BLaER1 (cell line): Measurements from ENCODE around the gene MPO.
A peak's percentile ranks its signal among the peaks of the same experiment; 100 is the strongest.

Source experiments
- H3K27ac ChIP-seq: shearing (Covaris generic); formaldehyde crosslinking; 2 replicates; pipeline ENCODE4 v1.8.1; 2022
- H3K27me3 ChIP-seq: shearing (Covaris generic); formaldehyde crosslinking; 2 replicates; pipeline ENCODE4 v1.8.1; 2022
- H3K36me3 ChIP-seq: shearing (Covaris generic); formaldehyde crosslinking; 2 replicates; pipeline ENCODE4 v1.8.1; 2022
- H3K4me1 ChIP-seq: shearing (Covaris generic); formaldehyde crosslinking; 2 replicates; pipeline ENCODE4 v1.8.1; 2022
- H3K4me2 ChIP-seq: shearing (Covaris generic); formaldehyde crosslinking; 2 replicates; pipeline ENCODE4 v1.8.1; 2022
- H3K4me3 ChIP-seq: shearing (Covaris generic); formaldehyde crosslinking; 2 replicates; pipeline ENCODE4 v1.8.1; 2022
- H3K9ac ChIP-seq: shearing (Covaris generic); formaldehyde crosslinking; 2 replicates; pipeline ENCODE4 v1.8.1; 2022
- H3K9me3 ChIP-seq: shearing (Covaris generic); formaldehyde crosslinking; 2 replicates; pipeline ENCODE4 v1.8.1; 2022
- H4K20me1 ChIP-seq: shearing (Covaris generic); formaldehyde crosslinking; 2 replicates; pipeline ENCODE4 v1.8.1; 2022
- Cebpa-rat ChIP-seq: shearing (Covaris generic); IDR thresholded peaks from 2 replicates; pipeline ENCODE4 v1.8.1; 2022

The MPO gene

GRCh38 chr17:58313815-58314705, 33.3 kb upstream of the MPO start:
- peaks cover 60% of the 10 kb centered on the region for H3K36me3 ChIP-seq
- no peaks in the 10 kb centered on the region for H3K9me3 ChIP-seq
- H3K27ac ChIP-seq, result peak overlapping the region; percentile 55
- TF ChIP-seq Cebpa-rat, result no peak
- H3K4me2 ChIP-seq, result peak overlapping the region; percentile 66
- peak overlapping the region; percentile 43; the same call in 1 of the 2 replicates for H3K9ac ChIP-seq
- no peaks in the 10 kb centered on the region for H4K20me1 ChIP-seq
- H3K27me3 ChIP-seq, result no peaks in the 10 kb centered on the region
- H3K4me1 ChIP-seq, result peaks cover 53% of the 10 kb centered on the region
- no peak overlapping the region for H3K4me3 ChIP-seq

GRCh38 chr17:58312829-58313228, 32.1 kb upstream of the MPO start:
- peaks cover 63% of the 10 kb centered on the region for H3K36me3 ChIP-seq
- no peak overlapping the region for H3K4me3 ChIP-seq
- H4K20me1 ChIP-seq, result no peaks in the 10 kb centered on the region
- no peaks in the 10 kb centered on the region for H3K9me3 ChIP-seq
- H3K27me3 ChIP-seq, result no peaks in the 10 kb centered on the region
- no peak overlapping the region for H3K4me2 ChIP-seq
- no peak overlapping the region; the same call in 1 of the 2 replicates for H3K27ac ChIP-seq
- no peak overlapping the region for H3K9ac ChIP-seq
- no peak for TF ChIP-seq Cebpa-rat
- peaks cover 41% of the 10 kb centered on the region for H3K4me1 ChIP-seq

- Histone ChIP-seq H3K27ac (no peak overlapping the region; the same call in 1 of the 2 replicates), H3K27me3 (no peaks in the 10 kb centered on the region), H4K20me1 (no peaks in the 10 kb centered on the region), H3K4me3 (no peak overlapping the region), H3K4me2 (no peak overlapping the region), H3K9me3 (no peaks in the 10 kb centered on the region), H3K9ac (no peak overlapping the region), H3K4me1 (peaks cover 34% of the 10 kb centered on the region), H3K36me3 (peaks cover 70% of the 10 kb centered on the region)
- TF ChIP-seq Cebpa-rat, result no peak
Observed at GRCh38 chr17:58312021-58312630, 31.4 kb upstream of the MPO start.

GRCh38 chr17:58311429-58311894, 30.7 kb upstream of the MPO start:
- peaks cover 28% of the 10 kb centered on the region for H3K4me1 ChIP-seq
- no peaks in the 10 kb centered on the region for H4K20me1 ChIP-seq
- no peak overlapping the region for H3K4me3 ChIP-seq
- H3K27me3 ChIP-seq, result no peaks in the 10 kb centered on the region
- no peak overlapping the region for H3K4me2 ChIP-seq
- no peak overlapping the region for H3K9ac ChIP-seq
- TF ChIP-seq Cebpa-rat, result no peak
- no peaks in the 10 kb centered on the region for H3K9me3 ChIP-seq
- peaks cover 73% of the 10 kb centered on the region for H3K36me3 ChIP-seq
- H3K27ac ChIP-seq, result no peak overlapping the region

- no peak overlapping the region for H3K27ac ChIP-seq
- H3K36me3 ChIP-seq, result peaks cover 73% of the 10 kb centered on the region
- no peaks in the 10 kb centered on the region for H4K20me1 ChIP-seq
- no peaks in the 10 kb centered on the region for H3K9me3 ChIP-seq
- no peak for TF ChIP-seq Cebpa-rat
- H3K4me2 ChIP-seq, result no peak overlapping the region
- no peak overlapping the region for H3K9ac ChIP-seq
- H3K4me1 ChIP-seq, result peaks cover 25% of the 10 kb centered on the region
- no peak overlapping the region for H3K4me3 ChIP-seq
- H3K27me3 ChIP-seq, result no peaks in the 10 kb centered on the region
Observed at GRCh38 chr17:58310511-58311428, 30.0 kb upstream of the MPO start.

- H3K27me3 ChIP-seq, result no peaks in the 10 kb centered on the region
- no peak overlapping the region for H3K27ac ChIP-seq
- no peak overlapping the region for H3K4me3 ChIP-seq
- no peak for TF ChIP-seq Cebpa-rat
- H3K9ac ChIP-seq, result no peak overlapping the region; the same call in 1 of the 2 replicates
- peaks cover 73% of the 10 kb centered on the region for H3K36me3 ChIP-seq
- H3K4me1 ChIP-seq, result peaks cover 20% of the 10 kb centered on the region
- no peaks in the 10 kb centered on the region for H3K9me3 ChIP-seq
- no peak overlapping the region for H3K4me2 ChIP-seq
- no peaks in the 10 kb centered on the region for H4K20me1 ChIP-seq
Observed at GRCh38 chr17:58309918-58310259, 29.2 kb upstream of the MPO start.

- Histone ChIP-seq H3K27me3 (no peaks in the 10 kb centered on the region), H3K9me3 (no peaks in the 10 kb centered on the region), H3K27ac (no peak overlapping the region; the same call in 1 of the 2 replicates), H3K4me2 (no peak overlapping the region), H3K4me3 (no peak overlapping the region), H3K9ac (no peak overlapping the region; the same call in 1 of the 2 replicates), H4K20me1 (no peaks in the 10 kb centered on the region), H3K36me3 (peaks cover 80% of the 10 kb centered on the region), H3K4me1 (peaks cover 20% of the 10 kb centered on the region)
- TF ChIP-seq Cebpa-rat, result no peak
Observed at GRCh38 chr17:58308985-58309917, 28.5 kb upstream of the MPO start.

GRCh38 chr17:58308173-58308984, 27.6 kb upstream of the MPO start:
- H3K4me2 ChIP-seq, result no peak overlapping the region
- H4K20me1 ChIP-seq, result no peaks in the 10 kb centered on the region
- peaks cover 83% of the 10 kb centered on the region for H3K36me3 ChIP-seq
- TF ChIP-seq Cebpa-rat, result no peak
- H3K9me3 ChIP-seq, result no peaks in the 10 kb centered on the region
- H3K4me3 ChIP-seq, result no peak overlapping the region
- H3K9ac ChIP-seq, result no peak overlapping the region
- no peaks in the 10 kb centered on the region for H3K27me3 ChIP-seq
- peaks cover 20% of the 10 kb centered on the region for H3K4me1 ChIP-seq
- H3K27ac ChIP-seq, result no peak overlapping the region; the same call in 1 of the 2 replicates
